Lower leg skin (tissue), 3 donors: ENCODE data around the gene RASAL3.

Experiments used
- CTCF ChIP-seq, 3 donors: fragments of 450-650 bp; IDR thresholded peaks; one replicate each; pipeline ENCODE4 v1.5.1; 2016; ENCODE audit warnings: antibody characterized with exemption in 3 of 3, mild to moderate bottlenecking in 3 of 3, moderate library complexity in 2 of 3
- POLR2A ChIP-seq, 2 donors: fragments of 450-650 bp; IDR thresholded peaks; one replicate each; pipeline ENCODE4 v1.6.1; 2016 to 2017; ENCODE audit warnings: antibody characterized with exemption in 2 of 2, mild to moderate bottlenecking in 1 of 2, moderate library complexity in 1 of 2

GRCh38 chr19:15442142-15442920, 22.0 kb downstream of the RASAL3 start:
- TF ChIP-seq POLR2A (IDR thresholded peaks at IDR 0.05): no peak
- no peak for TF ChIP-seq CTCF (IDR thresholded peaks at IDR 0.05)
